ENCODE data around the gene FOXD4L6. TPM values are rescaled to one million over a fixed set of nuclear protein-coding genes. Genes with fewer than 3 reads are reported as not detected.
"Not testable (repeated sequence)": the region's sequence is repeated elsewhere in the genome, so short reads cannot be mapped to it uniquely, and the experiment has no call there.

Gene FOXD4L6
- total and polyA plus RNA-seq, 2 donors, result not detected

DNA sequence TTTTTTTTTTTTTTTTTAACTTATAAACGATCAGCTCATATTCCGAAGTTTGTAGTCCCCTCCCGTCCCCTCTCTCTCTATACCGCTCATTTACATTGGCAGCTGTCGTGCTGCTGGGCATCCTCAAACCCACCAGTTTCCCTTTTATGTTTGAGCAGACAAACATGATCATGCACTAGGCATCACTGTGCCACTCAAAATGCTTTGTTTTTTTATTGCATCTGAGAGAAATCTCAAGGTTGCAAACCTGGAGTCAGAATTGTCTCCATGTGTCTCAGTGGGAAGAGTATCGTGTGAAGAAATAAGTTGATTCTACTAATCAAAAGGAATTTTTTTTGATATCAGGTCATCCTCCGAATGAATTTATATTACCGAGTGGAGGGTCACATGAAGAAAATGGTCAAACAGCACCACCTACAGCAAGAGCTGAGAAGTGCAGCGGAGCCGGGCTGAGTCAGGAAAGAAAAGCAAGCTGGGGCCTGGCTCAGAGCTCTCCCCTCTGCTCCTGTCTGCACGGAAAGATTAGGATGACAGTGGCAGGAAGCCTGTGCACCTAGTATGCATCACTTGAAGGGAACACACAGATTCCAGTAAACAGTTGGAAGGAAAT, 39.9 kb downstream of the FOXD4L6 start:
- not testable (repeated sequence) for H3K27ac ChIP-seq (ENCODE audit: low read depth); H3K4me1 ChIP-seq (ENCODE audit: insufficient read depth); H3K36me3 ChIP-seq (ENCODE audit: insufficient read depth); H3K4me3 ChIP-seq (ENCODE audit: low read depth, low read length); DNase-seq (ENCODE audit: extremely low spot score)
- WGBS, result 11% methylated on average over 9 of the region's 11 CpGs

DNA sequence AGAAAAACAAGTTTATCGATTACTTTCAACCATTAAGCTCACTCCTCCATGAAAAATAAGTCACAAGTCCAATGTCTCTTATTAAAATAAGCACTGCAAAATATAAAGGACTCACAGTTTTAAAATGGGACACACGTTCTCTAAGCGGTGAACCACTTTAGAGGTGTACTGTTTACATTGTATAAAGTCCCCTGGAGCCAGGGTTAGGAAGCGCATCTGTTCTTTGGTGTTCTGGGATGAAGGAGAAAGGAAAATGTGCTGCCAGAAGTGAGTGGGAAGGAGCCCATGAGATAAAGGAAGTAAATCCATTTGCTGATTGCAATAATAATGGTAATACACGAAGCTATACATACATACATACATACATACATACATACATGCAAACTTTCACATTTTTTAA, 40.6 kb downstream of the FOXD4L6 start:
- DNase-seq (ENCODE audit: extremely low spot score); H3K4me1 ChIP-seq (ENCODE audit: insufficient read depth); H3K4me3 ChIP-seq (ENCODE audit: low read depth, low read length); H3K27ac ChIP-seq (ENCODE audit: low read depth); H3K36me3 ChIP-seq (ENCODE audit: insufficient read depth): not testable (repeated sequence)
- 40% methylated on average over 5 of the region's 5 CpGs for WGBS

DNA sequence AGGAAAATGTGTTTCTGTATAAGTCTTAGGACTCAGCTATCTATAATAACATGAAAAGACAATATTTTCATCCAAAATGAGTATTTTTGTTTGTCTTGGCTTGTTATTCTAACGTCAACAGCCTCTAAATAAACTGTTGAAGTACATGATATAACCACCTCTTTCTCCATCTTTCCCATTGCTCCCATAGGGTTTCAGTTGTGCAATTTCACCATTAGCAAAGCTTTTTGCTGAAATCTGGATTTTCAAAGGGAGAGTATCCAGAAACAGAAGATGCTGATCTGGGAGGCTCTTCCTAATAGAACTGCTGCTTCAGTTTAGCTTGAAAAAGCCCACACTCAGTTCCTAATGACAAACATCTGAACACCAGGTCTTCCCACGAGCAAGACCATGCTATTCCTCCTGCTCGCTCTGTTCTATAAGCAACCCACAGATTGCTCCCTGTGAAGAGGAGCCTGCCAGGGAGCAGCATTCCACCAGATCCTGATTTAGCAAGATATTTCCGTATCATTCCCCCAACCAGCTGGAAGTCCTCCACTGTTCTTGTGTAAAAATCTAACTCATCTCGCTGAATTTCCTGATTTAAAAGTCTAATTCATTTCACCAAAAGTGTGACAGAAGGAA, 41.2 kb downstream of the FOXD4L6 start:
- not testable (repeated sequence) for H3K36me3 ChIP-seq (ENCODE audit: insufficient read depth); H3K4me1 ChIP-seq (ENCODE audit: insufficient read depth); H3K27ac ChIP-seq (ENCODE audit: low read depth); DNase-seq (ENCODE audit: extremely low spot score); H3K4me3 ChIP-seq (ENCODE audit: low read depth, low read length)
- WGBS, result 39% methylated on average over 4 of the region's 5 CpGs

DNA sequence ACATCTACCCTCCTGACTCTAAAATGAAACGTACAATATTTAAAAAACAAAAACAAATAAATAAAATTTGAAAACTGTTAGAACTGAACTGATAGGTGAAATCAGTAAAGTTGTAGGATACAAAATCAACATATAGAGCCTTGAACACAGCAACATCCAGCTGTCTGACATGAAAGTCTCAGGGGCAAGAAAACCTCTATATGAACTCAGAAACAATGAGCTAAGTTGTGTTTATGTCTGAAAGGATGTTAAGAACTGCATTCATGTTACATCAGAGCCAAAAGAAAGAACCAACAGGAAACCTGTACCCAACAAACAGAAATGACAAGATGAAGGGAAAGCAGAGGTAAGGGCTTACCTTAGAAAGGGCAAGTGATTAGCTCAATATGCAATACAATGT, 41.8 kb downstream of the FOXD4L6 start:
- not testable (repeated sequence) for H3K27ac ChIP-seq (ENCODE audit: low read depth); H3K36me3 ChIP-seq (ENCODE audit: insufficient read depth); DNase-seq (ENCODE audit: extremely low spot score); H3K4me3 ChIP-seq (ENCODE audit: low read depth, low read length); H3K4me1 ChIP-seq (ENCODE audit: insufficient read depth)
- WGBS, result 29% methylated on average over 1 of the region's 1 CpG

DNA sequence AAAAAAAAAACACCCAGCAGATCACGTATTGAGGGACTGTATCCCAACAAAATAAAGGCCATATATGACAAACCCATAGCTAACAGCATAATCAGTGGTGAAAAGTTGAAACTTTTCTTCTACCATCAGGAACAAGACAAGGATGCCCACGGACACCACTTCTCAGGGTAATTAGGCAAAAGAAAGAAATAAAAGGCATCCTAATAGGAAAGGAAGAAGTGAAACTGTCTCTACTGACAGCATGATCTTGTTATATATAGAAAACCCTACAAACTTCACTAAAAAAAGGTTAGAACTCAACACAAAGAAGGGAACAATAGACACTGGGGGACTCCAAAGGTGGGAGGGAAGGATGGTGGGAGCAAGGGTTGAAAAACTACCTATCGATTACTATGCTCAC, 42.3 kb downstream of the FOXD4L6 start:
- H3K36me3 ChIP-seq (ENCODE audit: insufficient read depth); H3K4me1 ChIP-seq (ENCODE audit: insufficient read depth); H3K27ac ChIP-seq (ENCODE audit: low read depth); DNase-seq (ENCODE audit: extremely low spot score); H3K4me3 ChIP-seq (ENCODE audit: low read depth, low read length): not testable (repeated sequence)
- WGBS, result 74% methylated on average over 3 of the region's 3 CpGs

DNA sequence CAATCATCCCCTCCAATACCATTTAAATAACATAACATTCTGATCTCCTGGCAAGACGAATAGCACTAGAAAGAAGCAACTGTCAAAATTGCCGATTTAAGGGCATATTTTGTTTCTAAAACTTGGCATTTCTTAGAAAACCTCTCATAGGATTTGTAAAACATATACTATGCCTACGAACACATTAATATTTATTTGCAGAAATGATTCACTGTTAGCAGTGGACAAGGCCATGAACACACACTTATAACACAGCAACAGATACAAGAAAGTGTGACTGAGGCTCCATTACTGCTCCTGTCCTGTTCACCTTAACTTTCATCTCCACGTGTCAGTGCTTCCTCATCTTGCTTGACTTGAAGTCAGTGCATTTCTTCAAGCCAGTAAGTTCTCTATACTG, 46.1 kb downstream of the FOXD4L6 start:
- not testable (repeated sequence) for H3K4me1 ChIP-seq (ENCODE audit: insufficient read depth); H3K36me3 ChIP-seq (ENCODE audit: insufficient read depth); H3K4me3 ChIP-seq (ENCODE audit: low read depth, low read length); H3K27ac ChIP-seq (ENCODE audit: low read depth); DNase-seq (ENCODE audit: extremely low spot score)
- 55% methylated on average over 4 of the region's 4 CpGs for WGBS

DNA sequence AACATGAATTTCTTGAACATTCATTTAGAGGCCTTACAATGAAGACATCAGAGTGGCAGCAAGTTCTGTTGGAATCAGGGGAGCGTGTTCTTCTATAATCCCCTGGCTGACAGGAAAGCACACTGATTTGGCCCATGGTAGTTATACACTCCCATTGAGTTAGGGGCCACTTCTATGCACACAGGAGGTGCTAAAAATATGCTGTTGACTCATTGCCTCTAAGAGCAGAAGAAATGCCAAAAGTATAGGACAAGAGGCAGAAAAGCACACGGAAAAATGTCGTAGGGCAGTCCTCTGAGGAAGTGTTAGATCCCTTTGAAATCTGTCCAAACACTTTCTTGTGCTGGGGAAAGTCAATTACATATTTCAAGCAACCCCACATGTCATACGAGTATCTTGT, 49.0 kb downstream of the FOXD4L6 start:
- not testable (repeated sequence) for DNase-seq (ENCODE audit: extremely low spot score); H3K4me1 ChIP-seq (ENCODE audit: insufficient read depth); H3K36me3 ChIP-seq (ENCODE audit: insufficient read depth); H3K27ac ChIP-seq (ENCODE audit: low read depth); H3K4me3 ChIP-seq (ENCODE audit: low read depth, low read length)
- WGBS, result 79% methylated on average over 4 of the region's 4 CpGs

DNA sequence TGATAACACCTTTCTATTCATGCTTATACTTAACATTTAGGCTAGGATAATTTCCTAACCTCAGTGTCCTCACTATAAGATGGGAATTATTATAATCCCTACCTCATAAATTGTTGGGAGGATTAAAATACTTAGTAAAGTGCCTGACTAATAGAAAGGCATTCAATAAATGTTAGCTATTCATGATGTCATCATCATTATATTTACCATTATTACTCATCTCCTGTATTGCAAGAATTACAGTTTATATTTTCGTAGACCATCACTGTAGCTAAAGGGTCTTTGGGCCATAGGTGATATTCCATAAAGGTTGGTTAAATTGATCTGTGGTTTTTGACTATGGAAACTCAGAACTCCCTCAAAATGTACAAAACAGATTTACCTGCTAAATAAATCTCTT, 50.9 kb downstream of the FOXD4L6 start:
- H3K36me3 ChIP-seq (ENCODE audit: insufficient read depth); H3K27ac ChIP-seq (ENCODE audit: low read depth); H3K4me1 ChIP-seq (ENCODE audit: insufficient read depth); H3K4me3 ChIP-seq (ENCODE audit: low read depth, low read length); DNase-seq (ENCODE audit: extremely low spot score): not testable (repeated sequence)
- 50% methylated on average over 1 of the region's 1 CpG for WGBS

Other genes starting within 250 kb of the FOXD4L6 start
- 21.6 TPM for gene ZNG1F, start 60.6 kb upstream of the FOXD4L6 start, total RNA-seq
- gene ZNG1F, start 60.6 kb upstream of the FOXD4L6 start, polyA plus RNA-seq, result 5.3 TPM